Measurements from ENCODE around the gene LTA. TPM values are rescaled to one million over a fixed set of nuclear protein-coding genes. Genes with fewer than 3 reads are reported as not detected.

Gene LTA
- total and polyA plus RNA-seq, 2 donors (not counting 3 experiments of a cell fraction or from before 2014, with no cell fraction given) = 0.46 TPM; not detected in 1

DNA sequence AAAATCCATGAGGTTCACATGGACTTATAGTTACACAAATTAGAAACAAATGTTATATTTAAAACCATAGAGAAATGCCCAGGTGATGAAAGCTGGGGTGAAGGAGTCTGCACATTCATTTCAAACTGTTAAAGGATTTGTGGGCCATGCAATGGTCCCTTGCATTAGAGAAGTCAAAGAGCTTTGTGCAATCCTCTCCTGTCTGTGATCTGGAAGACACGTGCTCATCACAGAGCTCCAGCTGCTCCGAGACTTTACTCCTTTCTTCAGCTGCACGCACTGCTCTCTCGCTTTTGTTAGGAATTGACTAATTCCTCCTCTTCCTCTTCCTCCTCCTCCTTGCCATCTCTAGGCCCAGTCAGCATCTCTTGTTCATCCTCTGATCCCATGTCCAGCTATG, 38.9 kb downstream of the LTA start:
- Histone ChIP-seq H3K4me3 (replicated peaks in 1 of 3; ENCODE audit: insufficient read depth in 1 of 3, low read depth in 1 of 3, low read length in 3 of 3) (no peak overlapping the region), H3K9ac (replicated peaks; ENCODE audit: extremely low read depth, insufficient read depth, low read length) (no peak overlapping the region), H3K4me2 (ENCODE audit: insufficient read depth, low read length) (no peak overlapping the region), H3K79me2 (ENCODE audit: control insufficient read depth, insufficient read depth, low read length) (no peaks in the 10 kb centered on the region), H3K36me3 (ENCODE audit: control insufficient read depth in 2 of 2, extremely low read depth in 1 of 2, insufficient read depth in 2 of 2, low read length in 2 of 2) (no peaks in the 10 kb centered on the region), H2AFZ (ENCODE audit: low read depth, low read length) (no peak overlapping the region), H3K4me1 (ENCODE audit: control insufficient read depth, extremely low read depth, insufficient read depth, low read length) (no peaks in the 10 kb centered on the region), H3K27ac (ENCODE audit: insufficient read depth, low read depth, low read length) (no peak overlapping the region), H3K9me1 (replicated peaks; ENCODE audit: control insufficient read depth, extremely low read depth, insufficient read depth, low read length) (no peaks in the 10 kb centered on the region), H4K20me1 (replicated peaks; ENCODE audit: control insufficient read depth, extremely low read depth, insufficient read depth, low read length) (no peaks in the 10 kb centered on the region), H3K9me3 (replicated peaks; ENCODE audit: control insufficient read depth, insufficient read depth, low read length) (no peaks in the 10 kb centered on the region), H3K27me3 (ENCODE audit: control insufficient read depth in 2 of 2, insufficient read depth in 2 of 2, low read length in 2 of 2) (peaks cover 0 to 3% of the 10 kb centered on the region in 2 experiments)
- TF ChIP-seq POLR2AphosphoS5 (IDR thresholded peaks at IDR 0.05; ENCODE audit: insufficient read depth, low read depth, low read length) (no peak), CTCF (IDR thresholded peaks at IDR 0.05; ENCODE audit: extremely low read depth in 1 of 2, insufficient read depth in 1 of 2, low read depth in 1 of 2, low read length in 2 of 2) (no peak), MYC (IDR thresholded peaks at IDR 0.05; ENCODE audit: low read depth, low read length) (no peak), FOS (IDR thresholded peaks at IDR 0.05; ENCODE audit: borderline replicate concordance, insufficient read depth, low read length) (no peak), GATA2 (IDR thresholded peaks at IDR 0.05; ENCODE audit: insufficient read depth, insufficient read length, low read depth, low read length) (no peak), JUN (IDR thresholded peaks at IDR 0.05; ENCODE audit: borderline replicate concordance, insufficient read depth, insufficient read length, low read depth) (no peak), EZH2 (IDR thresholded peaks at IDR 0.05; ENCODE audit: borderline replicate concordance, low read depth, low read length, severe bottlenecking) (no peak), POLR2A (IDR thresholded peaks at IDR 0.05; ENCODE audit: low read depth, low read length) (no peak)
- TF ChIP-seq, protein P1, sequence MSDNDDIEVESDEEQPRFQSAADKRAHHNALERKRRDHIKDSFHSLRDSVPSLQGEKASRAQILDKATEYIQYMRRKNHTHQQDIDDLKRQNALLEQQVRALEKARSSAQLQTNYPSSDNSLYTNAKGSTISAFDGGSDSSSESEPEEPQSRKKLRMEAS (IDR thresholded peaks at IDR 0.05; ENCODE audit: insufficient read depth, insufficient read length) = no peak
- intact Hi-C loops (cut with micrococcal nuclease) = no loop called here
- FAIRE-seq (no peak), DNase-seq (ENCODE audit: low read depth, low spot score) (no peak)
- BruUV-seq (replicated peaks) = no TSS peak
- ChIA-PET CTCF (interaction anchor here (0.7 to 2.1 kb wide), 4 partner anchors 9 to 60 kb away, joined by 4 to 10 read pairs (median 6); no protein-coding TSS in a partner anchor), POLR2A (no interaction called here)
- dilution Hi-C loops (cut with MboI; ENCODE audit: extremely low pct_ligation_motif_present, low sequenced_read_pairs) = no loop called here
